ENCODE measurements around the gene MYO9B. TPM values are rescaled to one million over a fixed set of nuclear protein-coding genes. Genes with fewer than 3 reads are reported as not detected.

Gene MYO9B
- total RNA-seq, 1 experiment from 2014 or later, result 103 TPM

DNA sequence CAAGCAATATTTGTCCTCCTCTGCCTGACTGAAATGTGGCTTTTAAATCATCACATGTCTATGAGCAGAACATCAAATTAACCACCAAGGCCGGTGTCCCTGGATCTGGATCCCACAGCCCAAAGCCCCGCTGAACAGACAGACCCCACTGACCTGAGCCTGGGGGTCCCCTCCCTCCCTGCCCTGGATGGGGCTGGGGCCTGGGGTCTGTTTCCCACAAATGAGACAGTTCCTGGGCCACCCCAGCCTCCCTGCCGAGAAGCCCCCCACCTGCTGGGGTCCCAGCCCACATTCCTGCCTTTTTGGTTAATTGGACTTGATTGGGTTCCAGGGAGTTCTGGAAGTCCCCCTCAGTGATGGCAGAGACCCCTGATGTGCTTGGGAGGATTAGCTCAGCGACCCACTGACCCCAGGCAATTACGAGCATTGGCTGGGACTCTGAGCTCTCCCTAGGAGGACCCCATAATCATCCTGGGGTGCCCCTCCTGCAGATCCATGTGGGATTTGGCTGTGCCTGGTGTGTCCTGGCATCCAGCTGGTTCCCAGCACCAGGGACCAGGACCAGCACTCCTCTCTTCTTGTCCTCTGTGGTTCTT, 29.6 kb upstream of the MYO9B start:
- no peak overlapping the region for H2AFZ ChIP-seq
- POLR2A ChIA-PET (ENCODE audit: unreplicated experiment), result no interaction called here
- H3K79me2 ChIP-seq (ENCODE audit: low read depth), result no peaks in the 10 kb centered on the region
- no peak for TF ChIP-seq EZH2 (IDR thresholded peaks at IDR 0.05; ENCODE audit: low read depth)
- TF ChIP-seq, protein P1, sequence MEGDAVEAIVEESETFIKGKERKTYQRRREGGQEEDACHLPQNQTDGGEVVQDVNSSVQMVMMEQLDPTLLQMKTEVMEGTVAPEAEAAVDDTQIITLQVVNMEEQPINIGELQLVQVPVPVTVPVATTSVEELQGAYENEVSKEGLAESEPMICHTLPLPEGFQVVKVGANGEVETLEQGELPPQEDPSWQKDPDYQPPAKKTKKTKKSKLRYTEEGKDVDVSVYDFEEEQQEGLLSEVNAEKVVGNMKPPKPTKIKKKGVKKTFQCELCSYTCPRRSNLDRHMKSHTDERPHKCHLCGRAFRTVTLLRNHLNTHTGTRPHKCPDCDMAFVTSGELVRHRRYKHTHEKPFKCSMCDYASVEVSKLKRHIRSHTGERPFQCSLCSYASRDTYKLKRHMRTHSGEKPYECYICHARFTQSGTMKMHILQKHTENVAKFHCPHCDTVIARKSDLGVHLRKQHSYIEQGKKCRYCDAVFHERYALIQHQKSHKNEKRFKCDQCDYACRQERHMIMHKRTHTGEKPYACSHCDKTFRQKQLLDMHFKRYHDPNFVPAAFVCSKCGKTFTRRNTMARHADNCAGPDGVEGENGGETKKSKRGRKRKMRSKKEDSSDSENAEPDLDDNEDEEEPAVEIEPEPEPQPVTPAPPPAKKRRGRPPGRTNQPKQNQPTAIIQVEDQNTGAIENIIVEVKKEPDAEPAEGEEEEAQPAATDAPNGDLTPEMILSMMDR (conservative IDR thresholded peaks at IDR 0.05), result no peak
- DNase-seq, result no peak
- intact Hi-C loops (cut with micrococcal nuclease; ENCODE audit: unreplicated experiment), result no loop called here
- 0 out of 2 replicates have a peak, but pooled peaks cover 5% of the 10 kb centered on the region for H3K36me3 ChIP-seq (ENCODE audit: low read depth)
- no peaks in the 10 kb centered on the region for H3K27me3 ChIP-seq (ENCODE audit: insufficient read depth, low read depth)
- peaks cover 12% of the 10 kb centered on the region for H3K4me1 ChIP-seq (replicated peaks; ENCODE audit: insufficient read depth)
- no peaks in the 10 kb centered on the region for H4K20me1 ChIP-seq (ENCODE audit: insufficient read depth)
- no peak overlapping the region for H3K27ac ChIP-seq
- CTCF ChIA-PET, result no interaction called here
- no TSS peak for BruUV-seq (replicated peaks)
- no peaks in the 10 kb centered on the region for H3K9me2 ChIP-seq (ENCODE audit: insufficient read depth)
- H3K9me3 ChIP-seq (ENCODE audit: insufficient read depth, low read depth), result no peaks in the 10 kb centered on the region
- H3K4me3 ChIP-seq, result no peak overlapping the region
- H3F3A ChIP-seq (ENCODE audit: insufficient read depth, low read depth), result peaks cover 21% of the 10 kb centered on the region; the same call in 1 of the 2 replicates
- H3K4me2 ChIP-seq, result no peak overlapping the region

DNA sequence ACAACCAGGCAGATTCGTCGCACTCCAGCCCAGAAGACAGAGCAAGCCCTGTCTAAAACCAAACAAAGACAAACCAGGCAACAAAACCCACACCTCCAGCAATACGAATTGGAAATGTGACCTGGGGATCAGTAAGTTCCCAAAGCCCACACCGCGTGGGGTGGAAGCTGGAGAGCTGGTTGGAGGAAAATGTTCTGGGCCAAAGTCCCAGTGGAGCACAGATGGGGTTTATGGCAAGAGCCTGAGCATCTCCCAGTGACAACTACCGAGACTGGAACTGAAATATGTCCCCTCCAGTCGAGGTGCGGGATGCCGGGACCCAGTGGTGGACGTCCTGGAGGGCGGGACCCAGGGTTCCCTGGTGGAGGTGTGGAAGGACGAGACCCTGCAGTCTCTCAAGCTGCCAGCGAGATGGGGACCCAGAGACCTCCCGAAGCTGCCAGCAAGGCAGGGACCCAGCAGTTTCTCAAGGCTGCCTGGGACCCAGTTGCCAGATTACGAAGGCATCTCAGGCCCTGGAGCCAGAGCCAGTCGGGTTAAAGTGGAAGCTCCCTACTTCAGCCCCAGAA, 26.6 kb upstream of the MYO9B start:
- H3K4me2 ChIP-seq, result peak overlapping the region; percentile 30
- H3F3A ChIP-seq (ENCODE audit: insufficient read depth, low read depth), result peaks cover 37% of the 10 kb centered on the region
- no peak overlapping the region for H3K4me3 ChIP-seq
- H4K20me1 ChIP-seq (ENCODE audit: insufficient read depth), result no peaks in the 10 kb centered on the region
- no peak for DNase-seq
- H3K9me2 ChIP-seq (ENCODE audit: insufficient read depth), result no peaks in the 10 kb centered on the region
- intact Hi-C loops (cut with micrococcal nuclease; ENCODE audit: unreplicated experiment), result no loop called here
- H3K79me2 ChIP-seq (ENCODE audit: low read depth), result no peaks in the 10 kb centered on the region
- TF ChIP-seq, protein P1 (conservative IDR thresholded peaks at IDR 0.05), result no peak
- no peak for TF ChIP-seq EZH2 (IDR thresholded peaks at IDR 0.05; ENCODE audit: low read depth)
- no TSS peak for BruUV-seq (replicated peaks)
- CTCF ChIA-PET, result no interaction called here
- 0 out of 2 replicates have a peak, but pooled peaks cover 7% of the 10 kb centered on the region for H3K36me3 ChIP-seq (ENCODE audit: low read depth)
- no peaks in the 10 kb centered on the region for H3K27me3 ChIP-seq (ENCODE audit: insufficient read depth, low read depth)
- no peaks in the 10 kb centered on the region for H3K9me3 ChIP-seq (ENCODE audit: insufficient read depth, low read depth)
- H3K4me1 ChIP-seq (replicated peaks; ENCODE audit: insufficient read depth), result peaks cover 12% of the 10 kb centered on the region
- no peak overlapping the region for H2AFZ ChIP-seq
- POLR2A ChIA-PET (ENCODE audit: unreplicated experiment), result no interaction called here
- peak overlapping the region; percentile 38 for H3K27ac ChIP-seq

DNA sequence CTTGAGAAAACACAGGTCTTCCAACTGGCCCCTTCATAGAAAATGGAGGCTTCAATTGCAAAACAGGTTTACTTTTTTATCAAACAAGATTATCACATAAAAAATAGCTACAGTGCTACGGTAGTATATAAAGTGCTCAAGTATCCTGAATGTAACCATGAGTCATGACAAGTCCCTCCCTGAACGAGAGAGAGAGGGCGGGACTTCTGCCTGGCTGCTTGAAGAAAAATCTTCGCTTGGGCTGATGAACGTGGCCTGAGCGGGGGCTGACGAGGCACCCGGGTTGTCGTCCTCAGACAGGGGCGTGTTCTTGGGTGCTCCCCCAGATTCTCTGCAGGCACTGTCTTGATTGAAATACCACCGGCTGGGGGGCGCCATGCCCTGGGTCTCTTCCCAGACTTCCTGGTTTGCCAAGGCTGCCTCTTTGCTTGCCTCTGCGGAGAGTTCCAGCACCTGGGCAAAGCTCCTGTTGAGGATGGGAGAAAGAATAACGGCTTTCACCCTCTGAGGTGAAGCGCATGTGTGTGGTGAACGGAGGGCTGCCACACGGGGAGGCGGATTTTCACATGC, 25.8 kb upstream of the MYO9B start:
- ChIA-PET POLR2A (ENCODE audit: unreplicated experiment) (no interaction called here), CTCF (no interaction called here)
- 0 out of 2 replicates have a peak, but pooled peaks cover 7% of the 10 kb centered on the region for H3K36me3 ChIP-seq (ENCODE audit: low read depth)
- H3K4me2 ChIP-seq, result peak overlapping the region; percentile 30
- no peak overlapping the region for H3K4me3 ChIP-seq
- no peaks in the 10 kb centered on the region for H3K79me2 ChIP-seq (ENCODE audit: low read depth)
- no peaks in the 10 kb centered on the region for H4K20me1 ChIP-seq (ENCODE audit: insufficient read depth)
- no peak overlapping the region for H2AFZ ChIP-seq
- BruUV-seq (replicated peaks), result no TSS peak
- DNase-seq, result peak; percentile 51 to 77
- no peak for TF ChIP-seq EZH2 (IDR thresholded peaks at IDR 0.05; ENCODE audit: low read depth)
- TF ChIP-seq, protein P1 (conservative IDR thresholded peaks at IDR 0.05), result no peak
- H3K27ac ChIP-seq, result peak overlapping the region; percentile 38
- no peaks in the 10 kb centered on the region for H3K9me2 ChIP-seq (ENCODE audit: insufficient read depth)
- intact Hi-C loops (cut with micrococcal nuclease; ENCODE audit: unreplicated experiment), result no loop called here
- no peaks in the 10 kb centered on the region for H3K9me3 ChIP-seq (ENCODE audit: insufficient read depth, low read depth)
- H3K4me1 ChIP-seq (replicated peaks; ENCODE audit: insufficient read depth), result peaks cover 12% of the 10 kb centered on the region
- peaks cover 37% of the 10 kb centered on the region for H3F3A ChIP-seq (ENCODE audit: insufficient read depth, low read depth)
- no peaks in the 10 kb centered on the region for H3K27me3 ChIP-seq (ENCODE audit: insufficient read depth, low read depth)

Measured in PC-9 (cell line).